ENCODE results near the gene MYRIP.

DNA sequence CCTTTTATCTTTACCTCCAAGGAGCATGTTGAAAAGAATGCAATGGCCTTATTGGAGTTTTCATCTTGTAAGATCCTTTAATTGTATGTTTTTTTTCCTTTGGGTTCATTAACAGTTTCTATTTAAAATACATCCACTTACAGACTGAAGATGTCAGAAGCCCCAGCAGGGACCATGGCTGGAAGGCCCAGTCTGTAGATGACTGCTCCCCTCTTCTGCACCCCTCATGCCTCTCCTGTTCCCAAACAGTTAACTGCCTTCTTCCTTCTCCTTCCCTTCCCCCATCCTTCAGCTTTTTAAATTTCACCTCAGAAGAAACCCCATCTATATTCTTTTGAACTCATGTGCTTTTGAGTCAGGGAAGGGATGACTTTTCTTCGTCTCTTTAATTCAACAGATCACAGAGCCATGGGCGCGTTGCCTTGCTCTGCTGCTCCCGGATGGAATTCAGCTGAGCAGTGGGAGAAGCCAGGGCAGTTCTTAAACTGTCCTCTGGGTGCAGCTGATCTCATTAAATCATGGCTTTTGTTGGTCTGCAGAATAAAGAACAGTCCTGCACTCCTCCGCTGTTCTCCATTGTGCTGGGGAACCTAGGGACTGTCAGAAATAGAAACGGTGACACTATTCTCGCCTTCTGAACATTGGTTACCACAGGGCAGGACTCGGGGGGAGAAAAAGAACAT lies 428.6 kb downstream of the MYRIP start:
- TF ChIP-seq CTCF (IDR thresholded peaks at IDR 0.05; ENCODE audit: low read depth, low read length, poor library complexity, severe bottlenecking) (no peak), EZH2phosphoT487 (IDR thresholded peaks at IDR 0.05; ENCODE audit: borderline replicate concordance, low read length) (no peak)

Data from DOHH2 (cell line).